ENCODE data around the gene TCF12. TPM values are rescaled to one million over a fixed set of nuclear protein-coding genes. Genes with fewer than 3 reads are reported as not detected.
"Not testable (repeated sequence)": the region's sequence is repeated elsewhere in the genome, so short reads cannot be mapped to it uniquely, and the experiment has no call there.

The TCF12 gene
- total RNA-seq, 2 donors from 2014 or later, result 71.5 to 77.0 TPM

GRCh38 chr15:56920367-56920627 is 1.9 kb downstream of the TCF12 start:
- H3K9me3 ChIP-seq (ENCODE audit: control insufficient read depth, low read length, poor library complexity, severe bottlenecking), result no peaks in the 10 kb centered on the region
- peaks cover 29% of the 10 kb centered on the region for H3K4me1 Mint-ChIP-seq
- H3K27me3 Mint-ChIP-seq, result no peaks in the 10 kb centered on the region
- peak overlapping the region; percentile 96 for H3K4me3 Mint-ChIP-seq
- no peak for ATAC-seq
- DNase-seq, result no peak
- peak overlapping the region; percentile 90 for H3K27ac Mint-ChIP-seq
- peaks cover 2% of the 10 kb centered on the region for H3K36me3 Mint-ChIP-seq (ENCODE audit: low read depth)

GRCh38 chr15:56923174-56923591 is 4.7 kb downstream of the TCF12 start:
- no peaks in the 10 kb centered on the region for H3K27me3 Mint-ChIP-seq
- peaks cover 5% of the 10 kb centered on the region for H3K36me3 Mint-ChIP-seq (ENCODE audit: low read depth)
- no peak for DNase-seq
- ATAC-seq, result no peak
- H3K27ac Mint-ChIP-seq, result no peak overlapping the region
- peaks cover 43% of the 10 kb centered on the region for H3K4me1 Mint-ChIP-seq
- H3K4me3 Mint-ChIP-seq, result no peak overlapping the region
- H3K9me3 ChIP-seq (ENCODE audit: control insufficient read depth, low read length, poor library complexity, severe bottlenecking), result no peaks in the 10 kb centered on the region

GRCh38 chr15:56927816-56928215 is 9.4 kb downstream of the TCF12 start:
- H3K36me3 Mint-ChIP-seq (ENCODE audit: low read depth), result peaks cover 5% of the 10 kb centered on the region
- H3K27me3 Mint-ChIP-seq, result no peaks in the 10 kb centered on the region
- H3K4me1 Mint-ChIP-seq, result peaks cover 53% of the 10 kb centered on the region
- DNase-seq (no peak), ATAC-seq (no peak)
- H3K27ac Mint-ChIP-seq, result no peak overlapping the region
- no peaks in the 10 kb centered on the region for H3K9me3 ChIP-seq (ENCODE audit: control insufficient read depth, low read length, poor library complexity, severe bottlenecking)
- no peak overlapping the region for H3K4me3 Mint-ChIP-seq

GRCh38 chr15:56929399-56929798 is 11.0 kb downstream of the TCF12 start:
- H3K9me3 ChIP-seq (ENCODE audit: control insufficient read depth, low read length, poor library complexity, severe bottlenecking), result no peaks in the 10 kb centered on the region
- Mint-ChIP-seq H3K4me3 (no peak overlapping the region), H3K4me1 (peaks cover 48% of the 10 kb centered on the region), H3K27me3 (no peaks in the 10 kb centered on the region), H3K36me3 (ENCODE audit: low read depth) (peaks cover 4% of the 10 kb centered on the region), H3K27ac (no peak overlapping the region)
- no peak for DNase-seq
- no peak for ATAC-seq

DNA sequence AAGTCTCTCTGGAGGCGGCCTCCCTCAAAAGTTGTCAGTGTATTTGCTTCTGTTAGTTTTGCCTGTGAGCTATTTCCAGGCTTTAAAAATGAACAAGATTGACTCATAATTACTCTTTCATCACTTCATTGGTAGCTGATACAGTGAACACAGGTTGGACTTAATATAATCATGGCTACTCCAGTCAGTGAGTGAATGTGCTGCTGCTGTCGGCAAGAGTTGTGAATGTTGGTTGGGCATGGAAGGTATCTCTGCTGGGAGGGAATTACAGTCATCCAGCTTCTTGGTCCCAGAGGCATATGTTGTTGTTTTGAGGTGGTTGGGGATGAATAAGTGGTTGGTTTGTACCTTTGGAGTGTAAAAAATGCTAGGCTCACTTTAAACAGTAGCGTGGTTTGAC is 11.5 kb downstream of the TCF12 start:
- H3K36me3 Mint-ChIP-seq (ENCODE audit: low read depth), result peaks cover 5% of the 10 kb centered on the region
- no peak overlapping the region for H3K27ac Mint-ChIP-seq
- H3K9me3 ChIP-seq (ENCODE audit: control insufficient read depth, low read length, poor library complexity, severe bottlenecking), result no peaks in the 10 kb centered on the region
- no peak for ATAC-seq
- no peaks in the 10 kb centered on the region for H3K27me3 Mint-ChIP-seq
- no peak for DNase-seq
- H3K4me1 Mint-ChIP-seq, result peaks cover 50% of the 10 kb centered on the region
- no peak overlapping the region for H3K4me3 Mint-ChIP-seq

GRCh38 chr15:56930669-56931313 is 12.3 kb downstream of the TCF12 start:
- Mint-ChIP-seq H3K4me1 (peaks cover 46% of the 10 kb centered on the region), H3K27ac (peak overlapping the region; percentile 14), H3K4me3 (no peak overlapping the region), H3K36me3 (ENCODE audit: low read depth) (peaks cover 2% of the 10 kb centered on the region), H3K27me3 (no peaks in the 10 kb centered on the region)
- no peaks in the 10 kb centered on the region for H3K9me3 ChIP-seq (ENCODE audit: control insufficient read depth, low read length, poor library complexity, severe bottlenecking)
- ATAC-seq, result no peak
- no peak for DNase-seq

GRCh38 chr15:56931639-56932508 is 13.4 kb downstream of the TCF12 start:
- DNase-seq (no peak), ATAC-seq (no peak)
- peaks cover 2% of the 10 kb centered on the region for H3K36me3 Mint-ChIP-seq (ENCODE audit: low read depth)
- H3K27me3 Mint-ChIP-seq, result no peaks in the 10 kb centered on the region
- H3K4me1 Mint-ChIP-seq, result peaks cover 42% of the 10 kb centered on the region
- H3K4me3 Mint-ChIP-seq, result no peak overlapping the region
- H3K27ac Mint-ChIP-seq, result peak overlapping the region; percentile 14
- no peaks in the 10 kb centered on the region for H3K9me3 ChIP-seq (ENCODE audit: control insufficient read depth, low read length, poor library complexity, severe bottlenecking)

DNA sequence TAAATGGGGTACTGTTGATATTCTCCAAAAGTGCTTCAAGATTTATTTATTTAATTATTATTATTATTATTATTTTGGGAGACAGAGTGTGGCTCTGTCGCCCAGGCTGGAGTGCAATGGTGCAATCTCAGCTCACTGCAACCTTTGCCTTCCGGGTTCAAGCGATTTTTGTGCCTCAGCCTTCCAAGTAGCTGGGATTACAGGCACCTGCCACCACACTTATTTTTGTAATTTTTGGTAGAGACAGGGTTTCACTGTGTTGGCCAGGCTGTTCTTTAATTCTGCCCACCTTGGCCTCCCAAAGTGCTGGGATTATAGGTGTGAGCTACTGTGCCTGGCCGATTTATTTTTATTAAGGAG is 14.0 kb downstream of the TCF12 start:
- DNase-seq; H3K36me3 Mint-ChIP-seq (ENCODE audit: low read depth); H3K4me3 Mint-ChIP-seq; H3K27ac Mint-ChIP-seq; ATAC-seq; H3K27me3 Mint-ChIP-seq; H3K9me3 ChIP-seq (ENCODE audit: control insufficient read depth, low read length, poor library complexity, severe bottlenecking): not testable (repeated sequence)
- H3K4me1 Mint-ChIP-seq, result peaks cover 44% of the 10 kb centered on the region

- Mint-ChIP-seq H3K4me3 (no peak overlapping the region), H3K27me3 (no peaks in the 10 kb centered on the region), H3K36me3 (ENCODE audit: low read depth) (peaks cover 2% of the 10 kb centered on the region), H3K27ac (no peak overlapping the region), H3K4me1 (peaks cover 40% of the 10 kb centered on the region)
- no peaks in the 10 kb centered on the region for H3K9me3 ChIP-seq (ENCODE audit: control insufficient read depth, low read length, poor library complexity, severe bottlenecking)
- DNase-seq, result no peak
- no peak for ATAC-seq
These were observed 15.0 kb downstream of the TCF12 start for GRCh38 chr15:56933410-56933809.

- Mint-ChIP-seq H3K4me1 (peaks cover 43% of the 10 kb centered on the region), H3K4me3 (no peak overlapping the region), H3K27me3 (no peaks in the 10 kb centered on the region), H3K36me3 (ENCODE audit: low read depth) (peaks cover 3% of the 10 kb centered on the region), H3K27ac (no peak overlapping the region)
- no peak for DNase-seq
- no peaks in the 10 kb centered on the region for H3K9me3 ChIP-seq (ENCODE audit: control insufficient read depth, low read length, poor library complexity, severe bottlenecking)
- ATAC-seq, result no peak
These were observed 15.4 kb downstream of the TCF12 start for GRCh38 chr15:56933811-56934210.

DNA sequence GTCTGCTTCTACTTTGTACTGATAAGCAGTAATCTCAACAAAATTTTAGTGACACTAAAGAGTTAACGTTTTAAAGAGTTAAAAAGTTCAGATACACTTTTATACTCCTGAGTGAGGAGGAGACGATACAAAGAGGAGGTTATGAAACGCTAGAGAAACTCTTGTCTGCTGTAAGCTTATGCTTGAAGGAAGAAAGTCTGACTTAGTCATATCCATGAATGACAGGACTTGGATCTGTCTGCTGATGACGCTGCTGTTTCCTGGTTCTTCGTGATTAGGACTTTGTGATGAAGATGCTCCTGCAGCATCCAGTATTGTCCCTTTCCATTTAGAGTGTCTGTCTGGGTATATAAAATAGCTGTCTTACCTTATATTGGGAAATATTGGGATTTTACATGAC is 15.8 kb downstream of the TCF12 start:
- peaks cover 47% of the 10 kb centered on the region for H3K4me1 Mint-ChIP-seq
- no peak for ATAC-seq

GRCh38 chr15:56936929-56937328 is 18.5 kb downstream of the TCF12 start:
- H3K27me3 Mint-ChIP-seq, result no peaks in the 10 kb centered on the region
- peaks cover 6% of the 10 kb centered on the region for H3K36me3 Mint-ChIP-seq (ENCODE audit: low read depth)
- no peak overlapping the region for H3K27ac Mint-ChIP-seq
- H3K9me3 ChIP-seq (ENCODE audit: control insufficient read depth, low read length, poor library complexity, severe bottlenecking), result no peaks in the 10 kb centered on the region
- DNase-seq, result no peak
- ATAC-seq, result no peak
- no peak overlapping the region for H3K4me3 Mint-ChIP-seq
- peaks cover 37% of the 10 kb centered on the region for H3K4me1 Mint-ChIP-seq

More for the DNA sequence above, 15.8 kb downstream of the TCF12 start:
- H3K9me3 ChIP-seq (ENCODE audit: control insufficient read depth, low read length, poor library complexity, severe bottlenecking), result no peaks in the 10 kb centered on the region
- Mint-ChIP-seq H3K27me3 (no peaks in the 10 kb centered on the region), H3K36me3 (ENCODE audit: low read depth) (peaks cover 6% of the 10 kb centered on the region), H3K4me3 (no peak overlapping the region), H3K27ac (no peak overlapping the region)
- DNase-seq, result no peak

- no peak overlapping the region for H3K4me3 Mint-ChIP-seq
- H3K4me1 Mint-ChIP-seq, result peaks cover 33% of the 10 kb centered on the region
- H3K9me3 ChIP-seq (ENCODE audit: control insufficient read depth, low read length, poor library complexity, severe bottlenecking), result no peaks in the 10 kb centered on the region
- H3K36me3 Mint-ChIP-seq (ENCODE audit: low read depth), result peaks cover 6% of the 10 kb centered on the region
- no peaks in the 10 kb centered on the region for H3K27me3 Mint-ChIP-seq
- H3K27ac Mint-ChIP-seq, result no peak overlapping the region
- ATAC-seq (no peak), DNase-seq (no peak)
These were observed 20.8 kb downstream of the TCF12 start for GRCh38 chr15:56939257-56939656.

DNA sequence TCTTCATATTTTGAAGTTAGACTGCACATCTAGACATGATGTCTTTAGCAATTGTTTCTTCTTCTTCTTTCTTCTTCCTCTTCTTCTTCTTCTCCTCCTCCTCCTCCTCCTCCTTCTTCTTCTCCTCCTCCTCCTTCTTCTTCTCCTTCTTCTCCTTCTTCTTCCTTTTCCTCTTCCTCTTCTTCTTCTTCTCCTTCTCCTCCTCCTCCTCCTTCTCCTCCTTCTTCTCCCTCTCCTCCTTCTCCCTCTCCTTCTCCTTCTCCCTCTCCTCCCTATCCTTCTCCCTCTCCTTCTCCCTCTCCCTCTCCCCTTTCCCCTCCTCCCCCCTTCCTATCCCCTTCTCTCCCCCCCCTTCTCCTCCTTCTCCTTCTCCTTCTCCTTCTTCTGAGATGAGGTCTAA is 21.9 kb downstream of the TCF12 start:
- no peaks in the 10 kb centered on the region for H3K9me3 ChIP-seq (ENCODE audit: control insufficient read depth, low read length, poor library complexity, severe bottlenecking)
- DNase-seq (no peak), ATAC-seq (no peak)
- H3K27me3 Mint-ChIP-seq, result no peaks in the 10 kb centered on the region
- H3K27ac Mint-ChIP-seq, result no peak overlapping the region
- H3K4me1 Mint-ChIP-seq, result peaks cover 30% of the 10 kb centered on the region
- H3K36me3 Mint-ChIP-seq (ENCODE audit: low read depth), result peaks cover 6% of the 10 kb centered on the region
- no peak overlapping the region for H3K4me3 Mint-ChIP-seq
